DND-41 (cell line): Measurements from ENCODE around the gene FGF14.

Source experiments
- CTCF ChIP-seq: IDR thresholded peaks from 2 replicates; pipeline ENCODE4 v1.5.1; 2012; ENCODE audit warnings: borderline replicate concordance, low read length, moderate library complexity, mild to moderate bottlenecking; ENCODE audit not compliant: poor library complexity, severe bottlenecking; ENCODE audit errors: extremely low read depth
- EZH2 ChIP-seq: IDR thresholded peaks from 3 replicates; pipeline ENCODE4 v1.6.1; 2012; ENCODE audit warnings: borderline replicate concordance, low read depth, mild to moderate bottlenecking, moderate library complexity, low read length, inconsistent platforms; ENCODE audit not compliant: severe bottlenecking

GRCh38 chr13:102323012-102323411 lies 78.8 kb downstream of the FGF14 start:
- TF ChIP-seq CTCF, result no peak
- no peak for TF ChIP-seq EZH2
